Stimulated activated naive CD4-positive, alpha-beta T cell (primary cell): ENCODE data around the gene PARD3B.

Source experiments
- DNase-seq, 6 experiments: peaks; one replicate each; lab custom pipeline; 2025; lab: John Stamatoyannopoulos, UW

PARD3B gene

DNA sequence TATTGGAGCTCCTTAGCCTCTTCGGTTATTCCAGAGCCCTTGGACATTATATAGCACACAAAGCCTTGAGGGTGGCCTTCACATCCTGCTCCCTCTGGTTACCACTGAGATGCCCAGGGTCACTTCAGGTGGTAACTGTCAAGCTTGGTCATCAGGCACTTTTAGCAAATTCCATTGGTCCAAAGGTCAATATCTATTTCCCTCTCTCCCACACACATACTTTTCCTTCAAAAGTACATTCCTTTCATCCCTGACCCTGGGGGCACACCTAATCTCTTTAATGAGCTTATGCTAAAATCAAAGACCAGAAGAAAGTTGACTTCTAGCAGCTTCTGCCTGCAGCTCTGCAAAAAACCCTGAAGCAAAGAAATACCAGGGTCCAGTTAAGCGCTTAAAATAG lies 965.1 kb downstream of the PARD3B start:
- DNase-seq = no peak

DNA sequence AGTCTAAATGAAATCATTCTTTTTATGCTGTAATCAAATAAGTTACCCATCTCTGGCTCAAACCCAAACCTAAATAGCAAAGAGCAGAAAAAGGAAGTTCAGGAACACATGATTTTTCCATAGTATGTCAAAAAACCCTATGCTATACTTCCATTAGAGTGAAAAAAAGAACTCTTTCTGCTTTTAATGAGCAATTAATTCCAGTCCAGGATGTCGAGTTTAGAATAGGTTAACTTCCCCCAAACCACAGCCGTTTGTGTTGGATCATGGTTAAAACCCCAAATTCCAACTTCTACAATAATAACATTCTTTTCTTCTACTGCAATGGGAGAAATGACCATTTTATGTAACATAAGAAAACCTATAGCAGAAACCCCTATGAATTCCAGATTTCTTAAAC lies 965.9 kb downstream of the PARD3B start:
- DNase-seq = no peak

- no peak for DNase-seq
Measured at GRCh38 chr2:205511641-205512040, 966.4 kb downstream of the PARD3B start.

GRCh38 chr2:205520311-205520710 lies 975.0 kb downstream of the PARD3B start:
- DNase-seq = no peak

DNA sequence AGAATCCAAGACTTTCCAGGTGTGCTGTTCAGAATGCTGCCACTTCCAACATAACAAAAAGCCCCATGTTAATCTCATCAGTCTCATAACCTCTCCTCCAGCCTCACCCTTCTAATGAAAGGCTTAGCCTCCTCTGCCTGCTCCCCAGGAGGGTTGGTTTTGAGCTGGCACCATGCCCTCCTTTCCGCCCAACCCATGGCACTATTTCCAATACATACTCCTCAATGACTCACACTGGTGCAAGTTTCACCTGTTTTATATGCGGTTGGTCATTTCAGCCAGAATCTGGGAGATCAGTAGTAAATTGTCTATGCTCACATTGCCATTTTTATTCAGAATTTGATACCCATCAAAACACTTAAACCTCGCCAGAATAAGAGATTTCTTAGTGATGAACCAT lies 979.4 kb downstream of the PARD3B start:
- no peak for DNase-seq

- no peak for DNase-seq
Measured at GRCh38 chr2:205527801-205528200, 982.5 kb downstream of the PARD3B start.

DNA sequence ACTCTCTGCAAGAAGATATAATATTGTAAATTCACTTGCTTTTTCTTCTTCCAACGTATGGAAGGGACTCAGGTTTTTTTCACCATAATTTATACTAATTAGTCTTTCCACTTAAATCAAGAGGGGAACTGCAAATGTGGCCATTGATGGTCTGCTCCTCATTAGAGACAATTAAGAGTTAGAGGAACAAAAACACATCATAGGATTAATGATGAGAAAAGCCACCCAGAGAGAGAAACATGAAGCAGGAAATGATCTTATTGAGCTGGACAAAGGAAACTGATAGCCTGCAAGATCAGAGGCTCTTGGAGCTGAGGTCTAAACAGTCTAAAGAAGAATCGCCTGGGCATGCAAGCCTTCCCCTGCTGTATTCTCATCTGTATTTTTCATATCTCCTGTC lies 985.8 kb downstream of the PARD3B start:
- DNase-seq = no peak

- no peak for DNase-seq
Measured at GRCh38 chr2:205531489-205532148, 986.3 kb downstream of the PARD3B start.

DNA sequence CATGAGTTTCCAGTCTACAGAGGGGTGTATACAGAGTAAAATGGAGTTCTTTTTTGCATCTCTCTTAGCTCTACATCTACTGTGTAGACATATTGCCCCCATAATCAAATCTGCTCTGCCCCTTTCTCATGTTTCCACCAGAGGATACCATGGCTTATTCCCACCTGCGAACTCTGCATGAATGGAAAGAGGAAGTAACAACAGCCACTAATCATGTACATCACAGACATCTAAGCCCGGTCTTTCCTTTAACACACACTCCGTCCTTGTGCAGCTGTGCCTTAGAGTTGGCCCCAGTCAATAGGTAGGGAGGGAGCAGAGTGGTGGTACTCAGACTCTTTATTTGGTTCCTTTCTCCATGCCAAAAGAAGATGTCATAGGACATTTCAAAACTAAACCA lies 989.7 kb downstream of the PARD3B start:
- no peak for DNase-seq

GRCh38 chr2:205539603-205540002 lies 994.3 kb downstream of the PARD3B start:
- DNase-seq = no peak

GRCh38 chr2:205540036-205540435 lies 994.8 kb downstream of the PARD3B start:
- DNase-seq = peak in 1 of 6 experiments; percentile 9

DNA sequence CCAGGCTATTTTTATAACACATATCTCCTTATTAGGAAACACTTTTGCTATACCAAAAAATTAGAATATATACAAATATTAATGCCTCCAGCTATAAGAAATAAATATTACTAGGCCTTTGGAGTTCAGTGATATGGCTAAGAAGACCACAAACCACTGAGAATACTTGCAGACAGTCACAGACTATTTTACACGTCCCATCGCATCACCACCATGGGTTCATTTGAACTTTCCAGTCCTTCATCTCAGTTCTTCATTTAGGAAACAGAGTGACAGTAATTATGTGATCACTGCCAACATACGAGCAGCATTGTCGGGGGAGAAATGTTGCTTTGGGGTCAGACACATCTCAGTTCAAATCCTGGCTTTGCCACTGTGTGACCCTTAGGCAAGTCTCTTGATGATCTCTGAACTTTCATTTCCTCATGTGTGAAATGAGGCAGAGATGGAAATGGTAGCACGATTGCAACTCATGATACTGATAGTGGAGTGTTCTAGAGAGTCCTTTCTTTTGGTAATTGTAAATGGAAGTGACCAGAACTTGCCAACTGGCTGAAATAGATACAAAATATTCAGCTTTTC lies 998.1 kb downstream of the PARD3B start:
- DNase-seq = no peak

- DNase-seq = no peak
Measured at GRCh38 chr2:205543937-205544702, 998.8 kb downstream of the PARD3B start.

- DNase-seq = no peak
Measured at GRCh38 chr2:205545971-205546816, 1000.9 kb downstream of the PARD3B start.

- DNase-seq = no peak
Measured at GRCh38 chr2:205555566-205556230, 1010.4 kb downstream of the PARD3B start.

DNA sequence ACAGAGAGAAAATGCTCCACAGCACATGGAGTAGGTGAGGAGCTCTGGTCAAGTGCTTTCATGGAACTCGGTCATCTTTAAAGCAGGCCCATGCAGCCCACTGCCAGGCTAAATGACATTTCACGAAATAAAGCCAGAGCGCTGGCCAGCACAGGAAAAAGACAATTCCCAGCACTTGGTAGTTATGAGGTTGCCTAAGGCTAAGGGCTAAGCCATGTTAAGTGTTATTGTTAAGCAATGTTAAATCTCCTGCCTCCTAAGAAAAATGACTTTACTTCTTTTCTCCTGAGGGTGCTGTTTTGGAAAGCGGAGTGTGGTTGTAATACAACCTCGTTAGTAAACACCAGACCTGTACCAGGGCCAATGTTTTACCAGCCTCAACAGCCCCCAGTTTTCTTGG lies 1011.1 kb downstream of the PARD3B start:
- no peak for DNase-seq

DNA sequence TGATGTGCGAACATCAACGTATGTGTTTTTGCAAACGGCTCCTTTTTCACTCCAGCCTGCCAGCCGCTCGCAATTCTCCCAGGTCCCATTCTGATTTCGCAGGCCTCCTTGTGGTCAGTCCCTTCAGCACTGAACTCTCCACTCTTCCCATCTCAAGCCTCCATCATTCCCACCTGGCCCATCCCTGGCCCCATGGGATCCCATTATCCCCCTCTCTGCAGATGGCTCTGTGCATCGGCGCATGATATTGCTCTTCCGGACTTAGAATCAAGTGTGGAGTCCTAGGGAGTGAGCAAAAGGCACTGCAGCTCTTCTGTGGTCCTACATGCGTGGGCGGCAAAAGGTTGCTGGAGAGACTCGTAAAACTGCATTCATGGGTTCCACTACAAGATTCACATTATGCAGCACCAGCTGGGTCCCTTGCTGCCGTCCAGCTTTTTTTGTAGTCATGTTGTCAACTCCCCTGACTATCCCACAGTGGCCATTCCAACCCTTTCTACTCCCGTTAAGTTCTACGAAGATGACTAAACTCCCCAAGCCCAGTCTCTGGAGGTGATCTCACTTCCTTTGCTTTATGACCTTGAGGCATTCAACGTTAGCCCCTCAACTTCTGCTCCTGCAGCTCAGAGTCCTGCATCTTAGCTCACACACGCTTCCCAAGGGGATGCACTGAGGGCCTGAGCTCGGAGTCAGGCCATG lies 1011.7 kb downstream of the PARD3B start:
- no peak for DNase-seq

DNA sequence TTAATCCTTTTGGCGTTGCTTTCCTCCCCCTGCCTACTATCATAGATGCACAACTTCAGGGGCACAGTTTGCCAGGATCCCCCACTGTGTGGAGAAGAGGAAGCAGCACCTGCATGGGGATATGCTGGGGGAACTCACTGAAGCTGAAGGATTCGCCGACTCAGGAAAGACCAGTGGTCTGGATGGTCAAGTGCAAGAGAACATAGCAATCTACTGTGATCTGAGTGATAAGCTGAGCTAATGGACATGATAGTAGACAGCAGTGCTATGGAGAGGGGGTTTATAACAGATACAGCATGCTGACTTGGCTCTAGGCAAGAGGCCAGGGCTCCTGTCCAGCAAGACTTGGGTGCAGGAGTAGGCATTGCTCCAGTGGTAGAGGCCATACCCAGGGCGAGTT lies 1012.6 kb downstream of the PARD3B start:
- DNase-seq = no peak

- no peak for DNase-seq
Measured at GRCh38 chr2:205561441-205561840, 1016.2 kb downstream of the PARD3B start.

GRCh38 chr2:205563646-205564045 lies 1018.4 kb downstream of the PARD3B start:
- no peak for DNase-seq
